Smooth muscle cell (in vitro differentiated cells): ENCODE results near the gene CFAP97. TPM values are rescaled to one million over a fixed set of nuclear protein-coding genes. Genes with fewer than 3 reads are reported as not detected.
"Not testable (repeated sequence)": the region's sequence is repeated elsewhere in the genome, so short reads cannot be mapped to it uniquely, and the experiment has no call there.

Experiments
- DNase-seq: peaks from one replicate; lab custom pipeline; 2025; ENCODE audit not compliant: unreplicated experiment; lab: John Stamatoyannopoulos, UW
- H2AFZ ChIP-seq: fragments of 200-600 bp; sonication (generic); 2 replicates; pipeline ENCODE4 v1.6.0; 2016; ENCODE audit warnings: antibody characterized with exemption, low read depth, mild to moderate bottlenecking
- H3F3A ChIP-seq: fragments of 200-600 bp; sonication (generic); 2 replicates; pipeline ENCODE4 v1.6.0; 2017; ENCODE audit warnings: antibody characterized with exemption, low read depth
- H3K27ac ChIP-seq: fragments of 200-600 bp; sonication (generic); 2 replicates; pipeline ENCODE4 v1.5.1; 2016; ENCODE audit warnings: low read depth, mild to moderate bottlenecking
- H3K27me3 ChIP-seq: fragments of 200-600 bp; sonication (generic); 2 replicates; pipeline ENCODE4 v1.6.1; 2016; ENCODE audit warnings: low read depth, mild to moderate bottlenecking
- H3K36me3 ChIP-seq: fragments of 200-600 bp; sonication (generic); 2 replicates; pipeline ENCODE4 v1.5.1; 2016; ENCODE audit warnings: low read depth
- H3K4me1 ChIP-seq: fragments of 200-600 bp; sonication (generic); 2 replicates; pipeline ENCODE4 v1.5.1; 2016; ENCODE audit warnings: low read depth
- H3K4me2 ChIP-seq: fragments of 200-600 bp; sonication (generic); 2 replicates; pipeline ENCODE4 v1.6.0; 2016; ENCODE audit warnings: mild to moderate bottlenecking
- H3K4me3 ChIP-seq: fragments of 200-600 bp; sonication (generic); 2 replicates; pipeline ENCODE4 v1.5.1; 2016; ENCODE audit warnings: mild to moderate bottlenecking
- H3K79me2 ChIP-seq: fragments of 200-600 bp; sonication (generic); 2 replicates; pipeline ENCODE4 v1.6.0; 2016; ENCODE audit warnings: low read depth, mild to moderate bottlenecking
- H3K9ac ChIP-seq: fragments of 200-600 bp; sonication (generic); 2 replicates; pipeline ENCODE4 v1.6.0; 2016; ENCODE audit warnings: low read depth
- H3K9me3 ChIP-seq: fragments of 200-600 bp; sonication (generic); replicated peaks from 2 replicates; pipeline ENCODE4 v1.5.1; 2016; ENCODE audit warnings: low read depth
- H4K20me1 ChIP-seq: fragments of 200-600 bp; sonication (generic); 2 replicates; pipeline ENCODE4 v1.6.0; 2016; ENCODE audit warnings: low read depth
- CTCF ChIP-seq: fragments of 200-600 bp; sonication (generic); IDR thresholded peaks from 2 replicates; pipeline ENCODE4 v1.5.1; 2017; ENCODE audit warnings: borderline replicate concordance, mild to moderate bottlenecking, antibody characterized with exemption; ENCODE audit not compliant: insufficient read depth, poor library complexity, severe bottlenecking
- WGBS: methylation state at CpG from one replicate; pipeline ENCODE4 v1.1.7; 2016; ENCODE audit warnings: low lambda C conversion rate; 5-methylcytosine and 5-hydroxymethylcytosine counted together
- polyA plus RNA-seq: library from polyadenylated mRNA; unstranded; fragments of >200 nt; fragmentation: Nextera tagmentation; extraction: Ambion mirVana; gene quantifications from 2 replicates; pipeline ENCODE4 v1.2.1, GENCODE V29; 2016
- total RNA-seq: library from RNA; depleted of rRNA; stranded (reverse); fragments of >200 nt; gene quantifications from 2 replicates; pipeline ENCODE4 v1.2.3, GENCODE V29; 2014

CFAP97 gene
- total and polyA plus RNA-seq, 2 experiments from 2014 or later = 11.4 to 19.0 TPM

GRCh38 chr4:185204238-185204910, 574 bp upstream of the CFAP97 start:
- peaks cover 16% of the 10 kb centered on the region for H3F3A ChIP-seq
- no peaks in the 10 kb centered on the region for H3K9me3 ChIP-seq
- no peaks in the 10 kb centered on the region for H3K27me3 ChIP-seq
- 21% methylated on average over 14 of the region's 14 CpGs for WGBS
- H4K20me1 ChIP-seq = no peaks in the 10 kb centered on the region
- no peak for TF ChIP-seq CTCF
- no peak for DNase-seq
- peak overlapping the region; percentile 70 for H3K4me3 ChIP-seq
- peak overlapping the region; percentile 85 for H3K27ac ChIP-seq
- H3K79me2 ChIP-seq = no peaks in the 10 kb centered on the region
- peak overlapping the region; percentile 78 for H2AFZ ChIP-seq
- no peaks in the 10 kb centered on the region for H3K36me3 ChIP-seq
- peak overlapping the region; percentile 63 for H3K9ac ChIP-seq
- peak overlapping the region; percentile 87 for H3K4me2 ChIP-seq
- peaks cover 18% of the 10 kb centered on the region for H3K4me1 ChIP-seq

- TF ChIP-seq CTCF = no peak
- Histone ChIP-seq H3K79me2 (peaks cover 4% of the 10 kb centered on the region), H3K27ac (peak overlapping the region; percentile 85), H3K4me1 (peaks cover 18% of the 10 kb centered on the region), H3K4me2 (peak overlapping the region; percentile 87), H2AFZ (peak overlapping the region; percentile 97), H4K20me1 (no peaks in the 10 kb centered on the region), H3K9me3 (no peaks in the 10 kb centered on the region), H3K4me3 (peak overlapping the region; percentile 70), H3K36me3 (no peaks in the 10 kb centered on the region), H3K27me3 (no peaks in the 10 kb centered on the region), H3F3A (peaks cover 16% of the 10 kb centered on the region), H3K9ac (peak overlapping the region; percentile 80)
- WGBS = 78% methylated on average over 8 of the region's 8 CpGs
- DNase-seq = no peak
Observed at GRCh38 chr4:185202984-185203485, 765 bp downstream of the CFAP97 start.

- WGBS = 45% methylated on average over 16 of the region's 16 CpGs
Observed at GRCh38 chr4:185201977-185202962, 1.5 kb downstream of the CFAP97 start.

GRCh38 chr4:185198189-185198588, 5.6 kb downstream of the CFAP97 start:
- not testable (repeated sequence) for H3K4me3 ChIP-seq, H4K20me1 ChIP-seq, H3K4me2 ChIP-seq, H3K9me3 ChIP-seq, H3K36me3 ChIP-seq, H3F3A ChIP-seq, DNase-seq, H3K9ac ChIP-seq, H3K27me3 ChIP-seq, H3K27ac ChIP-seq, H2AFZ ChIP-seq
- peaks cover 10% of the 10 kb centered on the region for H3K4me1 ChIP-seq
- H3K79me2 ChIP-seq = peaks cover 12% of the 10 kb centered on the region
- 96% methylated on average over 4 of the region's 4 CpGs for WGBS

More at GRCh38 chr4:185201977-185202962, 1.5 kb downstream of the CFAP97 start:
- H2AFZ ChIP-seq = no peak overlapping the region
- H3K79me2 ChIP-seq = peaks cover 4% of the 10 kb centered on the region
- peak; percentile 3 for DNase-seq
- peak overlapping the region; percentile 85 for H3K27ac ChIP-seq
- H3K9me3 ChIP-seq = no peaks in the 10 kb centered on the region
- TF ChIP-seq CTCF = no peak
- H3K4me3 ChIP-seq = peak overlapping the region; percentile 70
- peaks cover 18% of the 10 kb centered on the region for H3K4me1 ChIP-seq
- H3K27me3 ChIP-seq = no peaks in the 10 kb centered on the region
- H3F3A ChIP-seq = peaks cover 16% of the 10 kb centered on the region
- H3K4me2 ChIP-seq = peak overlapping the region; percentile 87
- no peaks in the 10 kb centered on the region for H4K20me1 ChIP-seq
- H3K9ac ChIP-seq = no peak overlapping the region
- H3K36me3 ChIP-seq = no peaks in the 10 kb centered on the region
